DLD1 (cell line): Measurements from ENCODE around the gene NME8.

Source experiments
- in situ Hi-C: cut with HindIII; loops from 2 replicates; pipeline ENCODE4 v1.10.0; 2017; ENCODE audit warnings: low sequenced_read_pairs

Gene NME8

GRCh38 chr7:37894671-37895070 lies 46.3 kb downstream of the NME8 start:
- in situ Hi-C loops = no loop called here

DNA sequence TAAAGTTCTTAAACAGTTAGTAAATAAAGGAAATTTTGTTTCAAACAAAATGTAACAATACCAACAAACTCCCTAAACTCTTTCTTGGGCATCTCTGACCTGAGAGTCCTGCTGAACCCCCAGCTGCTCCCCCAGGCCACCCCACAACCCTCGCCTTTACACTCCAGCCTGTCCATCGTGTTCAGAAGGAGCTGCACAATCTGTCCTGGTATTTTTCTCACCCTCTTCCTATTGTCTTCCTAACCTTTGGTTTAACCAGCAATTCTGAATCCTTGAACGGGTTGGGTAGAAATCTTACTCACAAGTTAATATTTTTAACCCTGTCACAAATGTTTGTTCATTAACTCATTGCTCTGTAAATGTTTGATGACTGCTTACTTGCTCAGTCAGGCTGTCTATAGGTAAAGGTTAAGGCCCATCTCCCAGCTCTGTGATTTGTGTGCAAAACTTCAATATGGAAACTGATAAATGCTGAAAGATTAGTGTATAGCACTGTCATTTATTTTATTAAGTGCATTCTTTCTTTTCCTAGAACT lies 51.4 kb downstream of the NME8 start:
- in situ Hi-C loops = loop anchor here (25.0 kb wide), 1 partner anchor 313 kb away; no protein-coding TSS in a partner anchor

GRCh38 chr7:37901236-37901827 lies 52.9 kb downstream of the NME8 start:
- in situ Hi-C loops = loop anchor here (25.0 kb wide), 1 partner anchor 311 kb away; no protein-coding TSS in a partner anchor

DNA sequence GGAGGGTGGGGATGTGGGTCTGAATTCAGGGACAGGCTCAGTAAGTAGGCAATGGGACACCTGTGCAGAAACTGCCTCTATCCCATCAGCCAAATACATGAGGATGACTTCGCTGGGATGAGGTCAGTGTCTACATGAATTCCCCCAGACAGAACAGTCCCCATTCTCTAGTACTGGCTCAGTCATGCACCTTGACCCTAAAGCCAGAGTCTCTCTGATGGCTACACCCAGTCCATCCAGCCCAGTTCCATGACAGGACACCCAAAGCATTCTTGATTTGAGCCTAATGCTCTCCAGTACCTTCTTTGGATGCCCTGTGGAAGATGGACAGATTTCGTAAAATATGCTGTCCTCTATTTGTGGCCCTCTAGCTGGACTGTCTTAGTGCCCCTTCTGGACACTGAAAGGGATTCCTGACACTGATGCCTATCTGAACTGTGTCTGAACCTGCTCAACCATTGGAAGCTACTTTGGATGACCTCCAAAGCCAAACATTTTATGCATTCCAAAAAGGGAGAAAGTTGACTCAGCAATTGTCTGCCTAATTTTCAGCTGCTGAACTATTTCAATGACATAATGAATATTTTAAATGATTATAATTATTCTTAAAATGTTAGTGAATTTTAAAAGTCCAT lies 53.6 kb downstream of the NME8 start:
- in situ Hi-C loops = loop anchor here (25.0 kb wide), 1 partner anchor 310 kb away; no protein-coding TSS in a partner anchor

DNA sequence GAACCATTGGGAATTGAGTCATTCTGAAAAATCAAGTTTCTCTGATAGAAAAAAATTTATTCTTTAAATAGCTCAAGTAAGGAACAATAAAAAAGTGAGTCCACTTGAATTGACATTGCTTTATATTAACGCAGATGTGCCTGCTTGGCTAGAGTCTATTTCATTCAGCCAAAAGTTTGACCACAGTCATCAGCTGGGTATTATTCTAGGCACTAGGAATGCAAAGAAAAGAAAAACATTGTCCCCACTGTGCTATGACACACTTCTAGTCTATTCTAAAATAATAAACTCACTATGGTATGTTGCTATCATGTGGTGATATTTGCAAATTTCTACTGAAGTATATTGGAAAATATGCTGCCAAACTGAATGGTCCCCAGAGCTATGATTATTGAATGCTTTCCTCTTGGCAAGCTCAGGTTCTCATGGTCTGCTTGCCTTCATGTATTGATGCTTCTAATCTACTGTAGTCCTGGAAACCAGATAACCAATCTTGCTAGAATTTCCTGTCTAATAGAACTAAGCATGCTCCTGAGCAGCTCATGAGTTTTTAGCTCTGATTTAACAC lies 59.9 kb downstream of the NME8 start:
- in situ Hi-C loops = loop anchor here (25.0 kb wide), 1 partner anchor 304 kb away; no protein-coding TSS in a partner anchor

- in situ Hi-C loops = loop anchor here (25.0 kb wide), 1 partner anchor 300 kb away; no protein-coding TSS in a partner anchor
Measured at GRCh38 chr7:37912756-37913155, 64.4 kb downstream of the NME8 start.

DNA sequence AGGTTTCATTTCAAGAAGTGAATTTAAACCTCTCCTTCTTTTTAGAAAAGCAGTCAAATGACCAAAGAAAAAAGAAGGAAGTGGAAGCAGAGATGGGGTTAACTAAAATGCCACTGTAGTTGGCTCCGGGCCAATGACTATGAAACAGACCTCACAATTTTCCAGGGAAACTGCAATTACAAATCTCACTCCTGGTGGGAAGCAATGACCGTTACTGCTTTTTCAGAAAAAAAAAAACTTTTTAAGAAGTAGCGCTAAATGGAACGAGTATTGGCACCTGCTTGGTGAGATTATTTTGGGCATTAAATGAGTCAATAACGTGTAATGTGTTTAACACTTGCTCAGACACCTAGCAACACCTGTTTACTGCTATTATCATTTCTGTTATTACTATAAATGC lies 67.0 kb downstream of the NME8 start:
- in situ Hi-C loops = loop anchor here (25.0 kb wide), 1 partner anchor 297 kb away; no protein-coding TSS in a partner anchor

GRCh38 chr7:37916017-37916672 lies 67.7 kb downstream of the NME8 start:
- in situ Hi-C loops = loop anchor here (25.0 kb wide), 1 partner anchor 296 kb away; no protein-coding TSS in a partner anchor

DNA sequence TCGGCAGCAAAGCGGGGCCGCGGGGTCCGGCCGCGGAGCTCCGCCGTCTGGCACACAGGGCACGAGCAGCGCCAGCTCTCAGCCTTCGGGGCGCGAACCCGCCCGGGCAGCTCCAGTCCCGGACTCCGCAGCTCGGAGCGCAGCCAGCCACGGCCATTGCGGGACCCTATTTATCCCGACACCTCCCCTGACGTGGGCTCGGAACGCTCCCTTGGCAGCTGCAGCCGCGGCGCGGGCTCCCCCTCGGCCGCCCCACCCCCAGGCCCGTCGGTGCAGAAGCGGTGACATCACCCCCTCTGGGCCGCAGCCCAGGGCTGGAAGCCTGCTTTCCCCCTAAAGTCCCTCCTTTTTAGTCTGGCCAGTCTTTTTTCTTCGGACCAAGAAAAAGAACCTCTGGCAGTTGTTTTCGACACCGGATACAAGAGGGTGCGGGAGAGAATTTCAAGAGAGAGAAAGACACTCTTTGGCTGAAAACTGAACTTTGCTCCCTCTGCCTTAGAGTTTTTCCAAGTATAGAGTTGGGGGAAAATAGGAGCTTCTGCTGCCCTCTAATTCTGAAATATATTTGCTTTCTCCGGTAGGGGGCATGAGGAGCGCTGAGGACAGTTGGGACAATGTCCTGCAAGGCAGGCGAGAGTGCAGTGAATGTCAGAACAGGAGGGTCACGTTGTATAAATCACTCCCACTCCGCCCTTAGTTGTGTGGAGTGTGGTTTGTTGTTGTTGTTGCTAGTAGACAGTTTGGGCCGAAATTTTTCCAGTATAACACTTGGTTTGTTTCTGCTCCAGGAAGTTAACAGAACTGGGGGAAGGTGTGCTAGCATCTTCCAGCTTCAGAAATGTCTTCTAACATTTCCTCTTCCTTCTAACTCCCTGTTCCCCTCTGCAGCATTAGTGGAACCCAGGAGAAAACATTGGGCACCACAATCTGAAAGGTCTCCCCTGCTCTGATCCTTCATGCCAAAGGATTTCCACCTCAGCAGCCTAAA lies 68.6 kb downstream of the NME8 start, which contains the start of gene SFRP4:
TSS of gene SFRP4 (minus strand) at position 145 of the 988 bp plus-strand sequence. CDS start 280 bp downstream, outside the sequence.
- in situ Hi-C loops = loop anchor here (25.0 kb wide), 1 partner anchor 295 kb away; no protein-coding TSS in a partner anchor

DNA sequence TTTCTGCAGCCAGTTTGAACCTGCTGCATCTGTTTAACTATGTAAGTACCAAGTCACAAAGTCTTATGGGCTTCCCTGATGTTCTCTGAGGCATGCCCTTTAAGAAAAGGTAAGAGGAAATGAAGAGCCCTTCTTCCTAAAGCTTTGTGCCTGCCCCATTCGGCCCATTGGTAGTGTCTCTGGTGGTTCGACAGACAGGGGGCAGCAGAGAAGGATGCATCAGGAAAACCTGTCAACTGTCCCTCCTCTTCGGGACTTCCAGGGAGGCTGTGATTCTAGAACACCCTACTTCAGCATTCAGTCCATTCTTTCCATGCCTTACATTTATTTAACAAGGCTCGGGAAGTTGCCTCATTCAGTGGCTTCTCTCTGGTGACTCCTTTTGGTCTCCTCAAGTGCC lies 70.1 kb downstream of the NME8 start:
- in situ Hi-C loops = loop anchor here (25.0 kb wide), 1 partner anchor 294 kb away; no protein-coding TSS in a partner anchor

DNA sequence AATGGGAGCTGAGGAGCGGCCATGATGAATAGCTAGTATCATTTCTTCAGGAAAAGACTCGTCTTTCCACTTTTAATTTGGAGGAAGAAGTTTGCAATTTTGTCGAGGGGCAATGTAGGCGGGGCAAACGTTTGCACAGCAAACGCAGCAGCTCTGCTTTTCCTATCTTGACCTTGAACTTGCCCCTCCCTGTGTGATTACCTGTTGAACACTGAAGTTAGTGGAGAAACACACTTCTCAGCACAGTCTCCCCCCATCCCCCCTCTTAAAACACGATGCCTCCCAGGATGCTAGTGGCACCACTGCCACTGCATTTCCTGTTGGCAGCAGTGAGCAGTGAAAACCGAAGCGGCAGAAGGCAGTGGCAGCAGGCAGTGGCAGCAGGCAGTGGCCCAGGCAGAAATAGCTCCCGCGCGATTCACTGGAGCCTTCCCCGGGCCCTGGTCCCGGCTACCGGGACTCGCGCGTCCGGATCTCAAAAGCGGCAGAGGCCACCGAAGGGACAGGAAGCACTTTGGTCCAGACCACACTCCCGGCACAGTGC lies 72.0 kb downstream of the NME8 start, which contains the start of gene EPDR1:
TSS of gene EPDR1 (plus strand) at position 336 of the 544 bp plus-strand sequence. CDS start 300 bp downstream, outside the sequence.
- in situ Hi-C loops = loop anchor here (25.0 kb wide), 1 partner anchor 292 kb away; no protein-coding TSS in a partner anchor

GRCh38 chr7:37920849-37921805 lies 72.7 kb downstream of the NME8 start:
- in situ Hi-C loops = loop anchor here (25.0 kb wide), 1 partner anchor 291 kb away; no protein-coding TSS in a partner anchor

DNA sequence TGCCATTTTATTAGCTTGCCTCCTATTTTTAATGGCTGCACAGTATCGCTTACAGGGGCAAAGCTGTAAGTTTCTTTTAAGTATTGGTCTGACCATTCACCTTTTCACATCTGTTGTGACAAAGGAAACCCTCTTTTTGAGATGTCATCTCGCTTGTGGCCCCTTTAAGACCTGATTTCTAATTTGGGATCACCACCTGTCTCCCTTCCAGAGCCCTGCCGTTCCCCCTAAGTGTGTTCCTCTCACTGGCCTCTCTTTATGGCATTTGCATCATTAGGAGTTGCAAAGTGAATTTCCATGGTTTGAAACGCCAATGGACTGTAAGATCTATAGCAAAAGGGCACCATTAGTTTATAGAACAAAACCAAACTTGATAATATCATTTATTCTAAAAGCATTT lies 73.5 kb downstream of the NME8 start:
- in situ Hi-C loops = loop anchor here (25.0 kb wide), 1 partner anchor 290 kb away; no protein-coding TSS in a partner anchor

DNA sequence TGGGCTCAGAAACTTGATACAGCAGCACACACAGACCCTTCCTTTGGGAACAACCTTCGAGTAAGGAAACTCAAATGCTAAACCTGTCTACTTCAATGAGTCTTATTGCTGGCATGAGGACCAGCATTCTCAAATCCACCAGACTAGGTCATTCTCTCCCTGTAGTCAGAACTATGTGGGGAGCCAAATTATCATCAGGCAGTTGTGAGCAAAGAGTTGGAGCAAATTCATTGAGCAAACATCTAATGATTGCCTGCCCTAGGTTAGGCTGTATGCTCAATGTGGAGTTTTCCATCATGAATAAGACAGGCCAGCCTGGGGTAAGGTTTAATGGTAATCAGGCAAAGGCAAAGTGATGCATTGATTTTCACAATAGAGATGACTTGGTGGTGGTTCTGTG lies 75.6 kb downstream of the NME8 start:
- in situ Hi-C loops = loop anchor here (25.0 kb wide), 1 partner anchor 288 kb away; no protein-coding TSS in a partner anchor

DNA sequence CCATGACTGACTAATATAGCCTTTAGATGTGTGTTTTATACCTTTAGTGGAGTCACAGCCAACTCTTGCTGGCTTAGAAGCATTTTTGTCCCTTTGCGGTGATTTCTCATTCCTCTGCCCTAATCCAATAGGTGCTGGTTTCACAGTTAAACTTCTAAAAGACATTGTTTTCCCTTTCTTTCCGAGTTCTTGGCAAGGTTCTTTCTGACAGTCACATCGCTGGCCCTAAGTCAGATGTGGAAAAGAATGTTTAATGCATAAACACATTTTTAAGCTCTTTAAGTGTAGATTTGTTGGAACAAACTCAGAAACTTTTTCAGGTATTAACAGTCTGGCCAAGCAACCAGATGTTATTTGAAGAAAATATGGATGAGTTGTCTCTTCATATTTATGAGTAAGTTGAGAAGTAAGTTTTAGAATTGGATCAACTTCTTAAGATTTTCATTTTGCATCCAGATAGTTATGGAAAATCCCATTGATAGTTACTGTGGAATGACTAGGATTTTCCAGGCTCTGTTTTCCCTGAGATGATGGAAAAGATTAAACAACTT lies 76.2 kb downstream of the NME8 start:
- in situ Hi-C loops = loop anchor here (25.0 kb wide), 1 partner anchor 288 kb away; no protein-coding TSS in a partner anchor

DNA sequence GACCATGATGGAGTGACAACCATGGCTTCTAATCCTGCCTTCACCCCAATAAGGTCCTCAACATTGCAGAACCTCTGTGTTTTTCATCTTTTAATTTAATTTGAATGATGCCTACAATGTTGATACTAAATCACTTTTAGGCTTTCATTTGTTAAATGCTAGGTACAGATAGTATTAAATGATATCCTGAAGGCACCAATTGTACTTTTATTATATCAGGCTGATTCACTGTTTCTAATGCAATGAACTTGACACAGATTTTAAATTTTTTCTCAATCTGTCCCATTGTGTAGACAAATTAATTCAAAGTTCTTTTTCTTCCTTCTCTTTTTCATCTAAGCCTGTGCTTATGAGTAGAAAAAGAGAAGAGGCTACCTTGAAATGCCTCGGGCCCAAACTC lies 77.2 kb downstream of the NME8 start:
- in situ Hi-C loops = no loop called here

GRCh38 chr7:37927773-37928444 lies 79.5 kb downstream of the NME8 start:
- in situ Hi-C loops = no loop called here
